ENCODE measurements around the gene SORBS1. TPM values are rescaled to one million over a fixed set of nuclear protein-coding genes. Genes with fewer than 3 reads are reported as not detected.
A peak's percentile ranks its signal among the peaks of the same experiment; 100 is the strongest.

The SORBS1 gene
- total RNA-seq, 1 experiment from 2014 or later, result 2.7 TPM

DNA sequence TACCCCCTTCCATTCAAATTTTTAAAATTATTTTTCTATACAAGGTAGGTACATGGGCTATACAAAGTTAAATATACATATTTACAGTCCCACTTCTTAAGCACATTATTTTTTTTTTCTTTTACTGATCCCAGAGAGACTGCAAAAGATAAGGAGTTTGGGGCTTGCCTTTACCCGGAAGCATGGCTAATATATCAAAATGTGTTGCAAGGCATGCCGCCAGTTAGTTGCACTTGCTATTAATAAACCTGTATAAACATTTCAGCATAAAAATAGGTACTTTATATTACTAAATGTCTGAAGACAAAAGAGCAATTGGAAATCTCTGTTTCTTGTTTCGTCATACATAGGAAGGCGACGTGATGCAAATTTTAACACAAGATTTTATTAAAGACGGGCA, 248.9 kb downstream of the SORBS1 start:
- DNase-seq (ENCODE audit: low read depth), result no peak
- in situ Hi-C loops (cut with HindIII; ENCODE audit: low pct_unique_long_range_greater_than_20kb, low sequenced_read_pairs), result no loop called here

DNA sequence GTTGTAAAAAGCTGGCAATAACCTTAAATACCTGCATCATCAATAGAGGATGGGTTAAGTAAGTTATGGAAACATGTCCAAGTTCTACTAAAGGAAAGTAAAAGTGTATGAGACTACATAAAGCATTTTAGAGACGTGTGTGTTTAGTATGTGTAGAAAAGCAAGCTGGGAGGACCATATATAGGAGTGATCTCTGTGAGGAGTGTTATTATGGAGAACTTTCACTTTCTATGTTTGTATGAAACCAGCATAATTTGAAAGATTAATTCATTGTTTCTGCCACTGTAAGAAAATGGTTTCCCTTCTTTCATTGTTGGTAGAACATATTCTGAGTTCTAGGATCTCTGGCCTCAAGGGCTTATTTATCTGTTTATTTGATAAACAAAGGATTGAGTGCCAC, 251.2 kb downstream of the SORBS1 start:
- in situ Hi-C loops (cut with HindIII; ENCODE audit: low pct_unique_long_range_greater_than_20kb, low sequenced_read_pairs), result no loop called here
- DNase-seq (ENCODE audit: low read depth), result no peak

DNA sequence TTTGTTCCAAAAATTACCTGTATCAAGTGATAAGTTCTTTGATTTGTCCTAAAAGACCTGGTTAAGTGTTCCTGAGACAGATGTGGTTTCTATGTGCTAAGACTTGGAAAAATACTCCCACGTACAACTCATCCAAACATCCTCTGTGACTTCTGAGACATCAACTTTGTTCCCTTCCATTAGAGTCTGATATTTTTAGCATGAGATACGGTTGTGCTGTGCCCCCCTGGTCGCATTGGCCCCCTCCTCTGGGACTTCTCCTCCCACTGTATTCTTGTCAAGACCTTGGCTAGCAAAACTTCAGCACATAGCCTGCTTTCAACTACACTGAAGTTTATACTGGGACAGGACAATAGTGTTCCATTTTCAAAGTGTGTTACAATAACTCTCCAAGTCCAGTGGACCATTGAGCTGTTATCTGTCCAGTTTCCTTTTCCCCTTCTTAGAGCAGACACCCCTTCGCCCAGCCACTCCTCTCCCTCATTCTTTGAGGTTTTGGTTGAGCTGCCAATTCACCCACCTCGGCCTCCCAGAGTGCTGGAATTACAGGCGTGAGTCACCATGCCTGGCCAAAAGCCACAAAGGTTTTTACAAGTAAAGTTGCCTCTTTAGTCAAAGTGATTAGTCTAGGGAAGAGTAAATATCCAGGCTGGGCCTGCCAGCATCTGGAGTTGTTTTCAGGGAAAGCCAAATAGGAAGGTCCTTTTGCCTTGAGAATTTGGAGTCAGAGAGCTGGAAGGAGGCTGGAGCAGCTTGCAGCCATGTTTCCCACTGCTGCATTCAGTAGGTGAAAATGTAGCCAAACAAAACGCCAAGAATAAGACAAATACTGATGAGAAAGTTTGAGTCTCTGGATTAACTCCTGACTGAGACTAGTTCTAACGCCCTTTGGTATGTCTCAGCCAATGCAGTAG, 252.5 kb downstream of the SORBS1 start:
- in situ Hi-C loops (cut with HindIII; ENCODE audit: low pct_unique_long_range_greater_than_20kb, low sequenced_read_pairs), result no loop called here

DNA sequence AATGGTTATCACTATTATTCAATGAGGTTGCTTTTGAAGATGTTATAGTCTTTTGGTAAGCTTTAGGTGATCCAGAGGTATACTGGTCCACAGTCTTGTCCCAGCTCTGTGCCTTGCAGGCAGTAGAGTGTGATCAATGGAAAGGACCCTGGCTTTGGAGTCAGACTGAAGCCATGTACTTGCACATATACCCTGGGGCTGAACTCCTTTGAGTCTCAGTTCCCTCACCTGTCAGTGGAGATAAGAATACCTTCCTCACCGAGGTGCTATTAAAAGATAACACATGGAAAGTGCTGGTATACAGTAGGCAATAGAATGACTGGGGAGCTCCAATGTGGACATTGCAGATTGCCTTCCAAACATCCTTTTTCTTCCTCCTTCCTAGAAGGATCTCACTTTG, 254.3 kb downstream of the SORBS1 start:
- no peak for DNase-seq (ENCODE audit: low read depth)
- in situ Hi-C loops (cut with HindIII; ENCODE audit: low pct_unique_long_range_greater_than_20kb, low sequenced_read_pairs), result no loop called here

More for the DNA sequence above, 252.5 kb downstream of the SORBS1 start:
- DNase-seq (ENCODE audit: low read depth), result peak; percentile 90

DNA sequence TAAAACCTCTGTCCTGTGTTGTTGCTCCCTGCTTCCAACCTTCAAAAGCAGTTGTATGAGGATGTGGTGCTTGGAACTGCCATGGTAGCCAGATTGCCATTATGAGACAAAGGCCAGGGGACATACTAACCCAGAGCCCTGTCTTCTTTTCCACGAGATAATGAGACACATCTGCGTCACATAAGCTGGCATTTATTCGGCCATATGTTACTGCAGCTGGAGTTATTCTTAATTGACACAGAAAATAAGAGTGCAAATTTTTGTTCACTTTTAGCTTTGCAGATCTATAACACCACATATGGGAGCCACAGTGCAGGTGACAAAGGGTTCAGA, 254.9 kb downstream of the SORBS1 start:
- in situ Hi-C loops (cut with HindIII; ENCODE audit: low pct_unique_long_range_greater_than_20kb, low sequenced_read_pairs), result no loop called here
- no peak for DNase-seq (ENCODE audit: low read depth)

DNA sequence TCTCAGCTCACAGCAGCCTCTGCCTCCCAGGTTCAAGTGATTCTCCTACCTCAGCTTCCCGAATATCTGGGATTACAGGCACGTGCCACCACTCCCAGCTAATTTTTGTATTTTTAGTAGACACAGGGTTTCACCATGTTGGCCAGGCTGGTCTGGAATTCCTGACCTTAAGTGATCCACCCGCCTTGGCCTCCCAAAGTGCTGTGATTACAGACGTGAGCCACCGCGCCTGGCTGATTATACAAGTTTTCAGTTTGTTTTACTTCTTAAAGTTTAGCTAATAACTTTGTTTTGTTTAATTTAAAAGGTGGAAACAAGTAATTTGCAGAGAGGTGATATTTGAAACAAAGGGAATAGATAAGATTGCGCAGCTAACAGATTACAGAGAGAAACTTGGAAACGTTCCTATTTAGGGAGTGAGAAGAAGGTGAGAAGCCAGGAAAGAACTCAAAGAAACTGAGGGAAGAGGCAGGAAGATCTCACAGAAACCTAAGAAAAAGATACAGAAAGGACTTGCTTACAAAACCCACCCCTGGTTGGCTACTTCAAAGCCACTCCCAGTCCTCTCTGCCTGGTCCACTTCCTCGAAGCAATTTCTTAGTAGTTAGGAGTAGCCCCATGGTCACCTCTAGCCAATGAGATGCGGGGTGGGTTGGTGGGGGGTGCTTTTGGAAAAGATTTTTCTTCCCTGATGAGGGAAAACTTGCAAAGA, 255.4 kb downstream of the SORBS1 start:
- DNase-seq (ENCODE audit: low read depth), result no peak
- in situ Hi-C loops (cut with HindIII; ENCODE audit: low pct_unique_long_range_greater_than_20kb, low sequenced_read_pairs), result no loop called here

DNA sequence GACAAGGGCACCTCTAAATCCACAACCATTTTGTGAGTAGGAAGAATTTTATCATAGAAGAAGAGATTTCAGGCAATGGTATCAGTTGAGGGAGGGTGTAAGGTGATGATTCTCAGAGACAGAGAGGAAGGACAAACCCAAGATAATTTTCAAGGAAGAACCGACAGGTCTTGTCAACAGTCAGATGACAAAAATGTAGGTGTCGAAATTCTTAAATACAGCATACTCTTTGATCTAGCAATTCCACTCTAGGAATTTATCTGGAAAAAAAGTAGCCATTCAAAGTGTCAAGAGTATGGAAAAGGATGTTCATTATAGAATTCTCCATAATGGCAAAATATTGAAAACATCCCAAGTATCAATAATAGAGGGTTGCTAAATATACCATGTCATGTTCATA, 256.2 kb downstream of the SORBS1 start:
- in situ Hi-C loops (cut with HindIII; ENCODE audit: low pct_unique_long_range_greater_than_20kb, low sequenced_read_pairs), result no loop called here
- no peak for DNase-seq (ENCODE audit: low read depth)

DNA sequence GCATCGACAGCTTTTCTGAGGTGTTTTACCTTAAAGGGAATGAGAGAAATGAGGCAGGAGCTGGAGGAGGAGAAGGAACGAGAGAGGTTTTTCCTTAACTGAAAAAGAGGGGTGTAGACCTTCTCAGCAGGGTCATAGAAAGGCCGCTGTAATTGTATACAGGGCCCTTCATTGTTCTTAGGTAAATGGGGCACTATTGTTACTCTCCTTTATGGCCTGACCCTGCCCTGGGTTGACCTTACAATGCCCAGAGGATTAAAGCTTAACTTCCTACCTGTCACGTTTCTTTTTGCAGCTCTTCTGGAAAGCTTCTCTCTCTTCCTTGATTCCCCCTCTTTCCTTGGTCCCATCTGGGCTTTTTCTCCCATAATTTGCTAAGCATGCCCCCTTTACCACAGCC, 256.7 kb downstream of the SORBS1 start:
- DNase-seq (ENCODE audit: low read depth), result no peak
- in situ Hi-C loops (cut with HindIII; ENCODE audit: low pct_unique_long_range_greater_than_20kb, low sequenced_read_pairs), result no loop called here

DNA sequence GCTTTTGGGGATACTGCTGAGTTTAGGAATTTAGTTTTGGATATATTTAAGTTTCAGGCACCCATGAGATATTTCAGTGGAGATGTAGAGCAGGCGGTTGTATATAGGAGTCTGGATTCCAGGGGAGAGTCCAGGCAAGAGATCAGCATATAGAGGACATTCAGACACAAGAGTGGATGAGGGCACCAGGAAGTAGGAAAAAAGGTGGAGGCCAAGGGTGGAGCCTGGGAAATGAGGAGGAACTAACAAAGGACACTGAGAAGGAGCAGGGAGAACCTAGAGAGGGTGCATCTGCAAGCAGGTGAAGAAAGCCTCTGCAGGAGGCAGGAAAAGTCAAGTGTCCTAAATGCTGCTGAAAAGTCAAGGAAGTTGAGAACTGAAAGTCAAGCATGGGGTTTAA, 257.2 kb downstream of the SORBS1 start:
- no peak for DNase-seq (ENCODE audit: low read depth)
- in situ Hi-C loops (cut with HindIII; ENCODE audit: low pct_unique_long_range_greater_than_20kb, low sequenced_read_pairs), result no loop called here

DNA sequence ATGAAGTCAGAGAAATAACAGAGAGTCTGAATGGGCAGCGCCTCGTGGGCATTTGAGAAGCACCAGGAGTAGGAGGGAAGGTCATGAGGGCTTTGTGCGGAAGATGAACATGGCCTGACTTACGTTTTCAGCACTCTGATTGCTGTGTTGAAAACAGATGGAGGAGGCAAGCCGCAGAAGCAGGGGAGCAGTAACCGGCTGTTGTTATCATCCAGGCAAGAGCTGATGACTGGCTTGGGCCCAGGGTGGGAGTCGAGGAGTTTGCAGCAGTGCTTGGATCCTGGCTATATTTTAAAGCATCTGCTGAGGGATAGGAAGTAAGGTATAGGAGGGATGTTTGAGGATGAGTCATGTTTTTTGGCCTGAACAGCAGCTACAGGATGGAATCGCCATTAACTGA, 257.6 kb downstream of the SORBS1 start:
- DNase-seq (ENCODE audit: low read depth), result no peak
- in situ Hi-C loops (cut with HindIII; ENCODE audit: low pct_unique_long_range_greater_than_20kb, low sequenced_read_pairs), result no loop called here

DNA sequence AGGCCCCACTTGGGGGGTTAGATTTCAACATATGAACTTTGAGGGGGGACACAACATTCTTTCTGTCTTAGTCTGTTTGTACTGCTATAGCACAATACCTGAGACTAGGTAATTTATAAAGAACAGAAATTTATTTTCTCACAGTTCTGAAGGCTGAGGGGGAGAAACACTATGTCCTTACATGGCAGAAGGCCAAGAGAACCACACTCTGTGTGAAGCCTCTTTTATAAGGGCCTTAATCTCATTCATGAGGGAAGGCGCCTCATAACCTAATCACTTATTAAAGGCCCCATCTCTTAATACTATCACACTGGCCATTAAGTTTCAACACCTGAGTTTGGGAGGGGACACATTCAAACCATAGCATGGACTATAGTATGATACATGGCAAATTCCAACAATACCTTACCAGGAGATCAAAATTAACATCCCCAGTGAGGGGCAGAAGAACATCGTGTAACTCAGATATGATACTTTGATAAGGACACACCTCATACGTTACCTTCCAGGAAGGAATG, 261.1 kb downstream of the SORBS1 start:
- in situ Hi-C loops (cut with HindIII; ENCODE audit: low pct_unique_long_range_greater_than_20kb, low sequenced_read_pairs), result no loop called here
- DNase-seq (ENCODE audit: low read depth), result no peak

DNA sequence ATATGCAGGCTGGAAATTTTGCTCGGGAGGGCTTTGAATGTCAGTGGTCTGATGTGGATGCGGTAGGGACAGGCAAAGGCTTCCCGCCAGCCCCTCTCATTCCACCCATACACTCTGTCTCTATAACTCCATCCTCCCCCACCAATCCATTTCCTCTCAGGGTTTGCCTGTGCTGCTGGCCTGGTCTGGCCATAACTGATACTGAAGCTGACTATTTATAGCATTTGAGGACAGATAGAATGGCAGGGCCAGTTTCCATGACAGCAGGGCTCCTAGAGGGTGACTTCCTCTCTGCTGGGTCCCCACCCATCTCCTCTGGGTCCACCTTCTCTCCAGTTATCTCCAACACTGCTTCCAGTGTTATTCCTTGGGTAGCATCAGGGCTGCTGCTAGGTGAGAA, 263.8 kb downstream of the SORBS1 start:
- in situ Hi-C loops (cut with HindIII; ENCODE audit: low pct_unique_long_range_greater_than_20kb, low sequenced_read_pairs), result no loop called here
- no peak for DNase-seq (ENCODE audit: low read depth)

DNA sequence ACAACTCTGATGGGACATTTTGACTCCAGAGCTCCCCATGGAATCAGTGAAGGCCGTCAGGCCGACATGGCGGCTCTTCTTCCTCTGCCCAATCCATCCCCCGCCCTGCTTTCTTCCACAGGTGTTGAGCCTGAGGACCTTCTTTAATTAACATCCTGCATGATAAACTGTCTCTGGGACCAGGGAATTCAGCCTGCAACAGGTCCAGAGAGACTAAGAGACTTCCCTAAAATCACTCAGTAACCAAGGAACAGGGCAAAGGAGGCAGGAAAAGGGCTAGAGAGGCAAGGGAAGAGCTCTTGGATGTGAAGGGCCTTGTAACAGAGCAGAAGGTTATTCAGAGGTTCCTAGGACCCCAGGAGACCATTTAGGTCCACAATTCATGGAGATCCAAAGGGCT, 264.4 kb downstream of the SORBS1 start:
- in situ Hi-C loops (cut with HindIII; ENCODE audit: low pct_unique_long_range_greater_than_20kb, low sequenced_read_pairs), result no loop called here
- DNase-seq (ENCODE audit: low read depth), result no peak

DNA sequence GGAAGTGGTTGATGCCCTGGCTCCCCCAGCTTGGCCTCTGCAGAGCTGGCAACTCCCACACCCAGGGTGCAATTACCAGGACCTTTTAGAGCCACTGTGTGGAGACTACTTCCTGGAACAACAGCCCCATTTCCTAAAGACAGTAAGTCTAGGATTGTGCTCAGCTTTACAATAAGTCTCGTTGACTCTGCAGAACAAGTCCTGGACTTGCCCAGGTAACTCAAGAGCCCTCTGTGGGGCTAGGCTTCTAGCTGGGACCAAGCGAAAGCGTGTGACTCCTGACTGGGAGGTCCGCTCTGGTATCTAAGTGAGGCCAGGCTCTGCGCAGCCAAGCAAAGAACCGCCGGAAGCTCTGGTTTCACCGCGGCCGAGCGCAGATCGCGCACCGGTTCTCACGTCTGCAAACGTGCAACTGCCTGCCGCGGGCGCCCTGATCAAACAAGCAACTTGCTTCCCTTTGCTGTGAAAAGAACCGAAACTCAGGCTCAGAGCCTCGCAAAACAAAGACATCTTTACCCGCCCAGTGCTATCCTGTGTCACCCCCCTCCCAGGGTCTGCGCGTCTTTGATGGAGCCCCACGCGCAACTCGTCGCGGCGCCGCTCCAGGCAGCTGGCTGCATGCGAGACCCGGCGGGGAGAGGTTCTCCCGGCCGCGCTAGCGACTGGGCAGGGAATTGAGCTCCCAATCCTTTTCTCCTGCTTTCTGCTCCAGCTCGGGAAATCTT, 266.0 kb downstream of the SORBS1 start:
- no peak for DNase-seq (ENCODE audit: low read depth)
- in situ Hi-C loops (cut with HindIII; ENCODE audit: low pct_unique_long_range_greater_than_20kb, low sequenced_read_pairs), result no loop called here

DNA sequence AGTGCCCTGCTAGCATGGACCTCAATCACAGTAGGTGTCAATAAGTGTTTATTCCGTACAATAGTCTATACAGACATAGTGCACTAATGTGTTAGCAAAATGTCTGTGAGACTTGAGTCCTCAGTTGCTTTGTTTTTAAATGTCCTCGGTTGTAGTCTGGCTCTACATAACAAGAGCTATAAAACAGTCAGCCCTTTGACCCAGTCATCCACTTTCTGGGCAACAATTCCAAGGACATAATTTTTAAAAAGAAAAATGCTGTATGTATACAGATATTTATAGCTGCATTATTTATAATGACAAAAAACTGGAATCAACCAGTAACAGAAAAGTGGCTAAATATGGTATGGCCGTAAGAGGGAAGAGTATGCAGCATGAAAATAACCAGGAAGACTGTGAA, 267.5 kb downstream of the SORBS1 start:
- no peak for DNase-seq (ENCODE audit: low read depth)
- in situ Hi-C loops (cut with HindIII; ENCODE audit: low pct_unique_long_range_greater_than_20kb, low sequenced_read_pairs), result no loop called here

DNA sequence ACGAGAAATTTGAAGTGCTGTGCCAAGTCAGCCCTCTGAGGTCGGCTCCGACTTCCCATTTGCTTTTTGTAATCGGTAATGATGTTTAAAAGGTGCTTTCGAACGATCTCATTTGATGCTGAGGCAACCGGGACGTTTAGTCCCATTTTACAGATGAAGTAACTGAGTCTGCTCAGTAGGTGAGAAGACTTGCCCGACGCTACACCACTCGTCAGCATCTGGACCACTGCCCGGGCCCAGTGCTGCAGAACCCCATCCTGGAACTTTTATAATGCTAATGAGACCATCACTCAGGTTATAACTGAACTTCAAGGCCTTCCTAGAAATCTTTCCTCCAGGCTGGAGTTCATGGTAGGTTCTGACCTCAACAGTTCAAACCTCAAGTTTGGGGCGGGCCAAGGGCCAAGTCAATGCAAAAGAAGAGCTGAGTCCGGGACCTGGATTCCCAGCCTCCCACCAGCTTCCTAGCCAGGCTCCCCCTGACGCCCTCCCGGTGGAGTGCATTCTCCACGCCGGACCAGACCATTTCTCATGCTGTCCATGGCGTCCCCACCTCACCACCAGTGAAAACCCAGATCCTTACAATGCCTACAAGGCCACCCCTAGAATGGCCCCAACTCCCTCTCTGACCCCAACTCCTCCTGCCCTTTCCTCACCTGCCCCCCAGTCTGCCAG, 269.7 kb downstream of the SORBS1 start:
- in situ Hi-C loops (cut with HindIII; ENCODE audit: low pct_unique_long_range_greater_than_20kb, low sequenced_read_pairs), result no loop called here
- DNase-seq (ENCODE audit: low read depth), result no peak

DNA sequence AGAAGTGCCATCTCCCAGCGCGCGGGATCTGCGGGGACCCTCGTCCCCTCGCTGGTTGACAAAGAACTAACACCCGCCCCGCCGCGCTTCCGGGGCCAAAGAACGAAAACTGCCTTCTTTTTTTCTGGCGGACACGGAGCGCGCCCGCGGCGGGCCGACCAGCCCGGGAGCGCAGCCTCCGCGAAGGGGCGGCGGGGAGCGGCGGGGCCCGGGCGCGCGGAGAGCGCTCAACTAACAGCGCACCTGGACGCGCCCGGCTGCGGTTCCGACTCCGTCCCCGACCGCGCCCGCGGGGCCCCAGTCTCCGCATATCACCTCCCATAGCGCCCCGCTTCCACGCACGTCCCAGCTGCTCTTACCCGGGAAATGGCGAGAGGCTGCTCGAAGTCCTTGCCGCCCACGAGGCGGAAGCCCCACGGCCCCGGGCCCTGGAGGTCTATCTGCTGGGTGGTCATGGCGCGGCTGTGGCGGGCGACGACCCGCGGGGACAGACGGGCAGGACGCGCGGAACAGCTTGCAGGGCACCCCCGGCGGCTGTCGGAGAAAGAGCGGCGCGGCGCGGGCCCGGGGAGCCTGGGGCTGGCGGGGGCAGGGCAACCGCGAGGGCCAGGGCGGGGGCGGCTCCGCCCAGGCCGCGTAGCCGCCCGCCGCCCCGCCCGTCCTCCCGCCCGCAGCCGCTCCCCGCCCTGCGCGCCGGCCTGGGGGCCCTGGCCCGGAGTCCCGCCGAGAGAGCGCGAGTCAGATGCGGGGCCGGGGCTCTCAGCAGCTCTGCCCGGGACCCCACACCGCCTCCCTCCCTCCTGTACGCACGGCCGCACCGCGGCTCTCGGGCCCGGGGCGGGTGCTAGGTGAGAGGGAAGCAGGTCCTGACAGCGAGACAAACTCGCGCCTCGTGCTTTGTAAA, 270.5 kb downstream of the SORBS1 start, which contains the start of gene PDLIM1:
TSS of gene PDLIM1 (minus strand) at position 543 of the 904 bp plus-strand sequence. CDS start at position 455, 88 bp downstream.
- peak; percentile 63 for DNase-seq (ENCODE audit: low read depth)

More for the DNA sequence above, 270.5 kb downstream of the SORBS1 start, which contains the start of gene PDLIM1:
- in situ Hi-C loops (cut with HindIII; ENCODE audit: low pct_unique_long_range_greater_than_20kb, low sequenced_read_pairs), result no loop called here
